Measurements from ENCODE around the gene KRTAP9-6. TPM values are rescaled to one million over a fixed set of nuclear protein-coding genes. Genes with fewer than 3 reads are reported as not detected.
"Not testable (repeated sequence)": the region's sequence is repeated elsewhere in the genome, so short reads cannot be mapped to it uniquely, and the experiment has no call there.

KRTAP9-6 gene
- not detected in 2 replicates for total RNA-seq (2014; rRNA removed; shearing (Covaris generic))

GRCh38 chr17:41265078-41265477, at the start of gene KRTAP9-6:
KRTAP9-6 (plus strand) TSS chr17:41265378; CDS start chr17:41265378, 0 bp downstream.
- DNase-seq (ENCODE audit: low spot score) = no peak

- no peak for DNase-seq (ENCODE audit: low spot score)
Observed at GRCh38 chr17:41215681-41216080, 49.5 kb upstream of the KRTAP9-6 start.

- no peak for DNase-seq (ENCODE audit: low spot score)
Observed at GRCh38 chr17:41223821-41224220, 41.4 kb upstream of the KRTAP9-6 start.

- DNase-seq (ENCODE audit: low spot score) = no peak
Observed at GRCh38 chr17:41226051-41226450, 39.1 kb upstream of the KRTAP9-6 start.

GRCh38 chr17:41226598-41227095, 38.5 kb upstream of the KRTAP9-6 start, which contains the start of gene KRTAP9-2:
KRTAP9-2 (plus strand) TSS chr17:41226648; CDS start chr17:41226655, 7 bp downstream.
- not testable (repeated sequence) for DNase-seq (ENCODE audit: low spot score)

GRCh38 chr17:41230094-41230493, 35.1 kb upstream of the KRTAP9-6 start:
- no peak for DNase-seq (ENCODE audit: low spot score)

- DNase-seq (ENCODE audit: low spot score) = no peak
Observed at GRCh38 chr17:41231731-41232130, 33.4 kb upstream of the KRTAP9-6 start.

- DNase-seq (ENCODE audit: low spot score) = not testable (repeated sequence)
Observed at GRCh38 chr17:41232399-41233105, 32.6 kb upstream of the KRTAP9-6 start, which contains the start of gene KRTAP9-3. KRTAP9-3 (plus strand) TSS chr17:41232449; CDS start chr17:41232502, 53 bp downstream.

- DNase-seq (ENCODE audit: low spot score) = not testable (repeated sequence)
Observed at GRCh38 chr17:41237116-41237515, 28.1 kb upstream of the KRTAP9-6 start.

- DNase-seq (ENCODE audit: low spot score) = not testable (repeated sequence)
Observed at GRCh38 chr17:41237949-41238437, 27.2 kb upstream of the KRTAP9-6 start, which contains the start of gene KRTAP9-8. KRTAP9-8 (plus strand) TSS chr17:41237999; CDS start chr17:41238052, 53 bp downstream.

GRCh38 chr17:41246995-41247787, 18.0 kb upstream of the KRTAP9-6 start:
- not testable (repeated sequence) for DNase-seq (ENCODE audit: low spot score)

GRCh38 chr17:41249637-41250240, 15.4 kb upstream of the KRTAP9-6 start, which contains the start of gene KRTAP9-4:
KRTAP9-4 (plus strand) TSS chr17:41249687; CDS start chr17:41249721, 34 bp downstream.
- not testable (repeated sequence) for DNase-seq (ENCODE audit: low spot score)

GRCh38 chr17:41251261-41251660, 13.9 kb upstream of the KRTAP9-6 start:
- DNase-seq (ENCODE audit: low spot score) = no peak

- DNase-seq (ENCODE audit: low spot score) = no peak
Observed at GRCh38 chr17:41254861-41255260, 10.3 kb upstream of the KRTAP9-6 start.

- not testable (repeated sequence) for DNase-seq (ENCODE audit: low spot score)
Observed at GRCh38 chr17:41255381-41256290, 9.5 kb upstream of the KRTAP9-6 start, which contains the start of gene KRTAP9-9. KRTAP9-9 (plus strand) TSS chr17:41255384.

- no peak for DNase-seq (ENCODE audit: low spot score)
Observed at GRCh38 chr17:41256291-41256685, 8.9 kb upstream of the KRTAP9-6 start.

- no peak for DNase-seq (ENCODE audit: low spot score)
Observed at GRCh38 chr17:41258406-41258805, 6.8 kb upstream of the KRTAP9-6 start.

GRCh38 chr17:41263212-41263611, 2.0 kb upstream of the KRTAP9-6 start:
- DNase-seq (ENCODE audit: low spot score) = no peak

- DNase-seq (ENCODE audit: low spot score) = no peak
Observed at GRCh38 chr17:41264599-41264998, 579 bp upstream of the KRTAP9-6 start.

GRCh38 chr17:41267711-41268110, 2.5 kb downstream of the KRTAP9-6 start:
- no peak for DNase-seq (ENCODE audit: low spot score)
